ENCODE data around the gene DVL3.

- TF ChIP-seq CTCF (IDR thresholded peaks at IDR 0.05) (no peak), ZFX (IDR thresholded peaks at IDR 0.05; ENCODE audit: borderline replicate concordance) (no peak)
Observed at GRCh38 chr3:184169896-184170875, 15.0 kb downstream of the DVL3 start.
